Measurements from ENCODE around the gene SGCD.

SGCD gene

DNA sequence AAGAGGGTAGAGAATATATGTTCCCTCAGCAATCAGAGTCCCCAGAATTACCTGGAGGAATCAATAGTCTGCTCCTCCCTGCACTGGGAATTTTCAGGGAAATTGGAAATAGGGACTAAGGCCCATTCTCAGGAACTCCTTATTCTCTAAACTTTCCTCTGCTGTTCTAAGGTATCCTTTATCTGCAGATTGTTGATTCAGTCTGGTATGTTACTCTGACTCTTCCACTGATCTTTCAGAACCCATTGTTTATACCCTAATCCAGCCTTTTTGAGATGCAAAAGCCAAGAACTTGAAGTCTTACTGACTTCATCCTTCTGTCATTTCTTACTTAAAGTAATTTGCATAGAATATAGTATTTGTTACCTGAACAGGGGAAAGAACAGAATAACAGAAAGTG, 379.7 kb downstream of the SGCD start:
- ATAC-seq = no peak
- TF ChIP-seq ZFP30 (CRISPR knock-in tag; IDR thresholded peaks at IDR 0.05) (no peak), SNAI2 (CRISPR knock-in tag; IDR thresholded peaks at IDR 0.05) (no peak), TOX (CRISPR knock-in tag; IDR thresholded peaks at IDR 0.05; ENCODE audit: borderline replicate concordance) (no peak), ZC3H10 (CRISPR knock-in tag; IDR thresholded peaks at IDR 0.05) (no peak), GLIS3 (CRISPR knock-in tag; IDR thresholded peaks at IDR 0.05) (no peak), OSR1 (CRISPR knock-in tag; IDR thresholded peaks at IDR 0.05) (no peak), ZFP3 (CRISPR knock-in tag; IDR thresholded peaks at IDR 0.05) (no peak), ARNTL (CRISPR knock-in tag; IDR thresholded peaks at IDR 0.05; ENCODE audit: borderline replicate concordance, low read depth) (no peak), ZNF70 (CRISPR knock-in tag; IDR thresholded peaks at IDR 0.05) (no peak), PPARA (CRISPR knock-in tag; IDR thresholded peaks at IDR 0.05; ENCODE audit: borderline replicate concordance) (no peak), TCF4 (CRISPR knock-in tag; IDR thresholded peaks at IDR 0.05; ENCODE audit: borderline replicate concordance) (no peak), CSDC2 (CRISPR knock-in tag; IDR thresholded peaks at IDR 0.05) (no peak), ISL1 (CRISPR knock-in tag; IDR thresholded peaks at IDR 0.05) (no peak), ZNF565 (CRISPR knock-in tag; conservative IDR thresholded peaks at IDR 0.05; ENCODE audit: low read depth) (no peak), RARB (CRISPR knock-in tag; IDR thresholded peaks at IDR 0.05) (no peak), BACH2 (CRISPR knock-in tag; IDR thresholded peaks at IDR 0.05; ENCODE audit: borderline replicate concordance) (no peak), ESRRG (CRISPR knock-in tag; IDR thresholded peaks at IDR 0.05) (no peak)
- TF ChIP-seq, protein P1, sequence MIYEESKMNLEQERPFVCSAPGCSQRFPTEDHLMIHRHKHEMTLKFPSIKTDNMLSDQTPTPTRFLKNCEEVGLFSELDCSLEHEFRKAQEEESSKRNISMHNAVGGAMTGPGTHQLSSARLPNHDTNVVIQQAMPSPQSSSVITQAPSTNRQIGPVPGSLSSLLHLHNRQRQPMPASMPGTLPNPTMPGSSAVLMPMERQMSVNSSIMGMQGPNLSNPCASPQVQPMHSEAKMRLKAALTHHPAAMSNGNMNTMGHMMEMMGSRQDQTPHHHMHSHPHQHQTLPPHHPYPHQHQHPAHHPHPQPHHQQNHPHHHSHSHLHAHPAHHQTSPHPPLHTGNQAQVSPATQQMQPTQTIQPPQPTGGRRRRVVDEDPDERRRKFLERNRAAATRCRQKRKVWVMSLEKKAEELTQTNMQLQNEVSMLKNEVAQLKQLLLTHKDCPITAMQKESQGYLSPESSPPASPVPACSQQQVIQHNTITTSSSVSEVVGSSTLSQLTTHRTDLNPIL (CRISPR knock-in tag; IDR thresholded peaks at IDR 0.05; ENCODE audit: low read depth) = no peak
- TF ChIP-seq, protein P2, sequence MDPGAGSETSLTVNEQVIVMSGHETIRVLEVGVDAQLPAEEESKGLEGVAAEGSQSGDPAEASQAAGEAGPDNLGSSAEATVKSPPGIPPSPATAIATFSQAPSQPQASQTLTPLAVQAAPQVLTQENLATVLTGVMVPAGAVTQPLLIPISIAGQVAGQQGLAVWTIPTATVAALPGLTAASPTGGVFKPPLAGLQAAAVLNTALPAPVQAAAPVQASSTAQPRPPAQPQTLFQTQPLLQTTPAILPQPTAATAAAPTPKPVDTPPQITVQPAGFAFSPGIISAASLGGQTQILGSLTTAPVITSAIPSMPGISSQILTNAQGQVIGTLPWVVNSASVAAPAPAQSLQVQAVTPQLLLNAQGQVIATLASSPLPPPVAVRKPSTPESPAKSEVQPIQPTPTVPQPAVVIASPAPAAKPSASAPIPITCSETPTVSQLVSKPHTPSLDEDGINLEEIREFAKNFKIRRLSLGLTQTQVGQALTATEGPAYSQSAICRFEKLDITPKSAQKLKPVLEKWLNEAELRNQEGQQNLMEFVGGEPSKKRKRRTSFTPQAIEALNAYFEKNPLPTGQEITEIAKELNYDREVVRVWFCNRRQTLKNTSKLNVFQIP (CRISPR knock-in tag; IDR thresholded peaks at IDR 0.05; ENCODE audit: borderline replicate concordance, low read depth) = no peak
- TF ChIP-seq, protein P3, sequence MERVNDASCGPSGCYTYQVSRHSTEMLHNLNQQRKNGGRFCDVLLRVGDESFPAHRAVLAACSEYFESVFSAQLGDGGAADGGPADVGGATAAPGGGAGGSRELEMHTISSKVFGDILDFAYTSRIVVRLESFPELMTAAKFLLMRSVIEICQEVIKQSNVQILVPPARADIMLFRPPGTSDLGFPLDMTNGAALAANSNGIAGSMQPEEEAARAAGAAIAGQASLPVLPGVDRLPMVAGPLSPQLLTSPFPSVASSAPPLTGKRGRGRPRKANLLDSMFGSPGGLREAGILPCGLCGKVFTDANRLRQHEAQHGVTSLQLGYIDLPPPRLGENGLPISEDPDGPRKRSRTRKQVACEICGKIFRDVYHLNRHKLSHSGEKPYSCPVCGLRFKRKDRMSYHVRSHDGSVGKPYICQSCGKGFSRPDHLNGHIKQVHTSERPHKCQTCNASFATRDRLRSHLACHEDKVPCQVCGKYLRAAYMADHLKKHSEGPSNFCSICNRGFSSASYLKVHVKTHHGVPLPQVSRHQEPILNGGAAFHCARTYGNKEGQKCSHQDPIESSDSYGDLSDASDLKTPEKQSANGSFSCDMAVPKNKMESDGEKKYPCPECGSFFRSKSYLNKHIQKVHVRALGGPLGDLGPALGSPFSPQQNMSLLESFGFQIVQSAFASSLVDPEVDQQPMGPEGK (CRISPR knock-in tag; IDR thresholded peaks at IDR 0.05; ENCODE audit: borderline replicate concordance) = no peak

DNA sequence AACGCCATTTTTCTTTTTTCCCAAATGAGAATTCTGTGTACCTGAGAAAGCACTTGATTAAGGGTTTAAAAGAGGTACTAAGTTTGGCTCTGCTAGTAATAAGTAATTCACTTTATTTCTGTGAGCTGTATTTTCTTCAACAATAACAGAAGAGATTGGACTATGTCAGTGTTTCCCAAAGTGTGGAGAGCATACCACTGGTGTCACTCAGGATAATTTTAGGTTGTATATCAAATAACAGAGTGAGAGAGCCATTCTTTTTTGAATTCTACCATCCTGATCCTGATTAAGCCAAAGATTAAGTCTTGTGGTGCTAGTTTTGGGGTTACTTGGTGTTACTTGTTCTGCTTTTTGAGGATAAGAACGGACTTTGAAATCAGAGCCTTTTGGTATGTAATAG, 380.8 kb downstream of the SGCD start:
- TF ChIP-seq, protein P3 (CRISPR knock-in tag; IDR thresholded peaks at IDR 0.05; ENCODE audit: borderline replicate concordance) = no peak
- no peak for TF ChIP-seq ESRRG (CRISPR knock-in tag; IDR thresholded peaks at IDR 0.05)
- TF ChIP-seq ZFP3 (CRISPR knock-in tag; IDR thresholded peaks at IDR 0.05) = no peak
- no peak for TF ChIP-seq GLIS3 (CRISPR knock-in tag; IDR thresholded peaks at IDR 0.05)
- TF ChIP-seq CSDC2 (CRISPR knock-in tag; IDR thresholded peaks at IDR 0.05) = no peak
- TF ChIP-seq, protein P2 (CRISPR knock-in tag; IDR thresholded peaks at IDR 0.05; ENCODE audit: borderline replicate concordance, low read depth) = no peak
- TF ChIP-seq RARB (CRISPR knock-in tag; IDR thresholded peaks at IDR 0.05) = no peak
- ATAC-seq = no peak

DNA sequence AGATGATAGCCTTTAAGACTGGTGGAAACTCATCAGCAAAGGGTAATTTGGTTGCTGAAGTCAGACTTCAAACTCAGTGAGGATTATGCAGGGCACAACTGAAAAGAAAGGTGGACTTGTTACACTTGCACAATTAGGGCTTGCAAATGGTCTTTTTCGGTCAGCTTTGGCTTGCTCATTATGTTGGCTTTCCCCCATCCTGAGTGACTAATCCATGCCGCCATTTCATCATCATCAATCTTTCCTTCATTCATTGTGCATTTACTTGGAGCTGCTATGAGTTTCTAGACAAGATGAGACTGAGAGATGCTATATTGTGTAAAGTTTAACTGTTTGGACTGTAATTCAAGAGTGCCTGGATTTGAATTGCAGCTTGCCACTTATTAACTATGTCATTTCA, 388.3 kb downstream of the SGCD start:
- ATAC-seq = no peak
- TF ChIP-seq ZNF565 (CRISPR knock-in tag; conservative IDR thresholded peaks at IDR 0.05; ENCODE audit: low read depth) (no peak), GLIS3 (CRISPR knock-in tag; IDR thresholded peaks at IDR 0.05) (no peak), ZNF8 (CRISPR knock-in tag; IDR thresholded peaks at IDR 0.05) (no peak), SNAI2 (CRISPR knock-in tag; IDR thresholded peaks at IDR 0.05) (no peak), ZFP3 (CRISPR knock-in tag; IDR thresholded peaks at IDR 0.05) (no peak), ISL1 (CRISPR knock-in tag; IDR thresholded peaks at IDR 0.05) (no peak), CSDC2 (CRISPR knock-in tag; IDR thresholded peaks at IDR 0.05) (no peak), BACH2 (CRISPR knock-in tag; IDR thresholded peaks at IDR 0.05; ENCODE audit: borderline replicate concordance) (no peak), ZFP30 (CRISPR knock-in tag; IDR thresholded peaks at IDR 0.05) (no peak), RARB (CRISPR knock-in tag; IDR thresholded peaks at IDR 0.05) (no peak), ZNF70 (CRISPR knock-in tag; IDR thresholded peaks at IDR 0.05) (no peak), PPARA (CRISPR knock-in tag; IDR thresholded peaks at IDR 0.05; ENCODE audit: borderline replicate concordance) (no peak), ESRRG (CRISPR knock-in tag; IDR thresholded peaks at IDR 0.05) (no peak), TOX (CRISPR knock-in tag; IDR thresholded peaks at IDR 0.05; ENCODE audit: borderline replicate concordance) (no peak)
- TF ChIP-seq, protein P4, sequence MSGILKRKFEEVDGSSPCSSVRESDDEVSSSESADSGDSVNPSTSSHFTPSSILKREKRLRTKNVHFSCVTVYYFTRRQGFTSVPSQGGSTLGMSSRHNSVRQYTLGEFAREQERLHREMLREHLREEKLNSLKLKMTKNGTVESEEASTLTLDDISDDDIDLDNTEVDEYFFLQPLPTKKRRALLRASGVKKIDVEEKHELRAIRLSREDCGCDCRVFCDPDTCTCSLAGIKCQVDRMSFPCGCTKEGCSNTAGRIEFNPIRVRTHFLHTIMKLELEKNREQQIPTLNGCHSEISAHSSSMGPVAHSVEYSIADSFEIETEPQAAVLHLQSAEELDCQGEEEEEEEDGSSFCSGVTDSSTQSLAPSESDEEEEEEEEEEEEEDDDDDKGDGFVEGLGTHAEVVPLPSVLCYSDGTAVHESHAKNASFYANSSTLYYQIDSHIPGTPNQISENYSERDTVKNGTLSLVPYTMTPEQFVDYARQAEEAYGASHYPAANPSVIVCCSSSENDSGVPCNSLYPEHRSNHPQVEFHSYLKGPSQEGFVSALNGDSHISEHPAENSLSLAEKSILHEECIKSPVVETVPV (CRISPR knock-in tag; IDR thresholded peaks at IDR 0.05) = no peak
- TF ChIP-seq, protein P3 (CRISPR knock-in tag; IDR thresholded peaks at IDR 0.05; ENCODE audit: borderline replicate concordance) = no peak
- TF ChIP-seq, protein P1 (CRISPR knock-in tag; IDR thresholded peaks at IDR 0.05; ENCODE audit: low read depth) = no peak
